NCI-H510A treated with DMSO at 0.1 percent for 48 hours (cell line): ENCODE data around the gene SYT1.

Experiments used
- DNase-seq: peaks from one replicate; lab custom pipeline; 2025; lab: John Stamatoyannopoulos, UW

The SYT1 gene

DNA sequence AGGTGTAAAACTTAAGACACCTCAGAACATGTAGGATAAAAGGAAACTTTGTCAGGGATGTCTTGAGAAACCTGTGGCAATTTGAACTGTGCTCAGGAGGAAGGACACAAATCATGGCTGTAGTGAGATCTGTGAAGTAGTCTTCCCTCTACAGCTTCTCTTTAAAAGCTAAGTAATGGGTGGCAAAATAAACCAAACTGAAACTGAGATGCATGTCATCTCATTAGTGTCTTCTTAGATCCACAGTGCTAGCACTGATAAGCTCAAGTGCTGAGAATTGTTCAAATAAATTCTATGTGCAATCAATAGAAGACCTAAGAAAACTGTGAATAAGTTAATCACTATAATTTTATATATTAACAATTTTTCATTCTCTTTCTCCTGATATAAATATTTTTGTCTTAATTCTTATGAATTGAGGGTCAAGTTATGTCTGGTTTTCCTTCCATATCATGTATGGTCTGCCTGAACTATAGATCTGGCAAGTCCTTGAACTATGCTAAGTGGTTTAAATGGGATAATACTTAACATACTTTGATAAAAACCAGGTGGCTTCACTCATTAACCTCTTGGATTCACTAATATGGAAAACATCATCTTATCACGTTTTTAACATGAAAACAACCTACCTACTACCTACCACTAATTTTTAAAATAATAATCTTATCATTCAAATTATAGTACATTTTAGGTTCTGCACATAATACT is 27.2 kb downstream of the SYT1 start:
- no peak for DNase-seq

DNA sequence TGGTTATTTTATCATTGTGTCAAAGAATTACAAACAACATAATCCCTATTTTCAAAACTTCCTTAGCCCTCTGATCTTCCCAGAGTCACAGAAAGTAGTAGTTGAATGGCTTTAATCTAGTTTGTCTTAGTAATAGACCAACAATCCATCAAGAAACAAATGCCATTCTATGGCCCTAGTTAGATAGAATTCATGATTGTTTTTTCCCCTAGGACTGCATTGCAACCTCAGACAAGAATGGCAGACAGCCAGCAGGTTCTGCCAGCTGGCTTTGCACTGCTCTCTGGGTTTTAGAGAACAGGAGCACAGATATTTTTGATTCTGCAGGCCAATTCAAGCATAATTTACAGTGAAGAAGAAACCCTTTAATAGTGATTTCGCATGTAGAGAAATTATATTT is 33.8 kb downstream of the SYT1 start:
- peak; percentile 30 for DNase-seq

DNA sequence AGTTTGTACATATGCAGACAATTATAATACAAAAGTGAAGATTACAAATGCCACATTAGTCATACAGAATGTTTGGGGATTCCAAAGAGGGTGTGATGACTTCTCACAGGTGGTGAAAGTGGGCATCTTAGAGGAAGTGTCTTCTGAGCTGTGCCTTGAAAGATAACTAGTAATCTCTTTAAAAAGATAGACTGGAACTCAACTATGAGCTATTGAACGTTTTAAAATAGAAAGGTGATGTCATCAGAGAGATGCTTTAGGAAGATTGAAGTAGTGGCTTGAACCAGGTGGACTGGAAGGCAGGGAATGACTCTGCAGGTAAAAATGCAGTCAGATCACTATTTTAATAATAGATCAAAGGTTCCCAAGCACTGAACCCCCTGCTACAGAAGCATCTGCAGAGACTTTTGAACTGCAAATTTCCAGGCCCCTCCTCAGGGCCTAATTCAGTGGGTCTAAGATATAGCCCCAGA is 50.3 kb downstream of the SYT1 start:
- peak; percentile 29 for DNase-seq

DNA sequence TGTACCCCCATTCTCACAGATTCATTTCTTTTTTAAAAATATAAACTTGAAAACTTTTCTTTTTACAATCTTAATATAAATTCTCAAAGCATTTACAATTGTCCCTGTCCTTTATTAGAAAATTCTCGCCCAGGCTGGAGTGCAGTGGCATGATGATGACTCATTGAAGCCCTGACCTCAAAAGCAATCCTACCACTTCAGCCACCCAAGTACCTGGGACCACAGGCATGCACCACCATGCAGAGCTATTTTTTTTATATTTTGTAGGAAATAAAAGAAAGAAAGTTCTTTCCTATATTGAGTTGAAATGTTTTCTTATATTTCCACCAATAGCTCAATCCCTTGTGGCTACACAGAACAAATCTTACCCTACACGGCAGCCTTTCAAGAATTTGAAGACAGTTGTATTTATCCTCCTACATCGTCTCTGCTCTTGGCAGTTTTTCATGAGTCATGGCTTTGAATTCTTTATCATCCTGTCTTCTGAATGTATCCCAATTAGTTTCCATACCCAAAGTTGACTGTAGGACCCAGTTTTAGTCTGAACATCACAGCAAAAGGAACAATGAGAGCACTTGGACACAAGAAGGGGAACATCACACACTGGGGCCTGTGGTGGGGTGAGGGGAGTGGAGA is 52.4 kb downstream of the SYT1 start:
- DNase-seq, result no peak

DNA sequence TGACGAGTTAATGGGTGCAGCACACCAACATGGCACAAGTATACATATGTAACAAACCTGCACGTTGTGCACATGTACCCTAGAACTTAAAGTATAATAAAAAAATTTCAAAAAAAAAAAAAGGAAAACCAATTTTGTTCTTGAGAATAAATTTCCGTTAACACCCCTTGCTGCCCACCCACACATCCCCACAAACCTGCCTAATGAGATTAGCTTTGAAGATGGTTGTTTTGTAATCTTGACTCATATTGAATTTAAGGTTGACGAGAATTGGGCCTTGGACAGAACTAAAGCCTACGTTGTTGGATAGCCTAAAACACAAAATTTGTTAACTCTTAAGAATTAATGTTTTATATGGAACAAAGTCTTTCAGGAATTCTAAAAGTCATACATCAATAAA is 52.9 kb downstream of the SYT1 start:
- no peak for DNase-seq

DNA sequence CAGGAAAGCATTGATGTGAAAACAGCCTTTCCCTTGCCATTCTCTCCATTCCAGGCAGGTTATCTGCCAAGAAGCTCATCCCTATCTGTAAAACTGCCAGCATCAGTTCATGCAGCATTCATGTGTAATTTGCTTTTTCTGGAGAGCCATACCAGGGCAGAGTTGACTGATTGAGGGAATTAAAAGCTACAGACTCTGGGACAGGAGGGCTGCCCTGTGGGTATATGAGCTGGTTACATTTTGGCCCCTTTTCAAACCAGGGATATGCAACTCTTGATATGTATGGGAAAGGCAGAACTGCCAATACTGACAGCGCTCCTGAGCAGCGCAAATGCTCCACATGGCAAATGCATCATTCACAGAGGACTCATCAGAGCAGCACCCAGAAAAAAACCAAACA is 53.7 kb downstream of the SYT1 start:
- DNase-seq, result no peak

DNA sequence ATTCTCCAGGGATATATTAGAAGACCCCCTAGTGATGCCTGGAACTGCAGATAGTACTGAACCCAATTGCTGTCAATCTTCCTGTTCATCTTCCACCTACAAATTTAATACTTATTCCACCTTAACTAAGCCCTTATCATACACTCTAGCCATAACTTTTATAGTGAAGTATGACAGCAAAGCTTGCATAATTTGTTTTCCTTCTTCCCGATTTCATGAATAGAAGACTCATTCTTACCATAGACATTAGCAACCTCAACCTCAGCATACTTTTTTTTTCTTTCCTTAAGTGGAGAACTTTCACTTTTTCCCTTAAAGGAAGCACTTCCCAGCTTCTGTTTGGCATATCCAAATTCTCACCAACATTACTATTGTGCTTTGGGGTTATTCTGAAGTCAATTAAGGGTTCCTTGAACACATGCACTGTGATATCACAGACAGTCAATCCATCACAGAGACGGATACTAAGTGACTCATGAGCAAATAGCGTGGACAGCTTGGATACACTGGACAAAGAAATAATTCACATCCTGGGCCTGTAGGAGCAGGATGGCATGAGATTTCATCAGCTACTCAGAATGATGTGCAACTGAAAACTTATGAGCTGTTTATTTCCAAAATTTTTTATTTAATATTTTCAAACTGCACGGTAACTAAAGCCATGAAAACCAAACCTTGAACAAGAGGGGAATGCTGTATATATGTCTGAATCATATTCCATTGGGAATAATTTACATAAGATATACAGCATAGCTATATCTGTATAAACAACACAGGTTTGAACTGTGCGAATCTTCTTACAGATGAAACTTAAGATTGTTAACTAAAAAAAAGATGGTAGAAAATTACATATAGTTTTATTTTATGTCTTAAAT is 63.9 kb downstream of the SYT1 start:
- no peak for DNase-seq

DNA sequence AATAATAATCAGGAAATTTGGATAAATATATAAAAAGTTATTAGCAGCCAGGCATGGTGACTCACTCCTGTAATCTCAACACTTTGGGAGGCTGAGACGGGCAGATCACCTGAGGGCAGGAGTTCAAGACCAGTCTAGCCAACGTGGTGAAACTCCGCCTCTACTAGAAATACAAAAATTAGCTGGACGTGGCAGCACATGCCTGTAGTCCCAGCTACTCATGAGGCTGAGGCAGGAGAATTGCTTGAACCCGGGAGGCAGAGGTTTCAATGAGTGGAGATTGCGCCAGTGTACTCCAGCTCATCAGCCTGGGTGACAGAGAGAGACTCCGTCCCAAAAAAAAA is 64.5 kb downstream of the SYT1 start:
- DNase-seq, result no peak

DNA sequence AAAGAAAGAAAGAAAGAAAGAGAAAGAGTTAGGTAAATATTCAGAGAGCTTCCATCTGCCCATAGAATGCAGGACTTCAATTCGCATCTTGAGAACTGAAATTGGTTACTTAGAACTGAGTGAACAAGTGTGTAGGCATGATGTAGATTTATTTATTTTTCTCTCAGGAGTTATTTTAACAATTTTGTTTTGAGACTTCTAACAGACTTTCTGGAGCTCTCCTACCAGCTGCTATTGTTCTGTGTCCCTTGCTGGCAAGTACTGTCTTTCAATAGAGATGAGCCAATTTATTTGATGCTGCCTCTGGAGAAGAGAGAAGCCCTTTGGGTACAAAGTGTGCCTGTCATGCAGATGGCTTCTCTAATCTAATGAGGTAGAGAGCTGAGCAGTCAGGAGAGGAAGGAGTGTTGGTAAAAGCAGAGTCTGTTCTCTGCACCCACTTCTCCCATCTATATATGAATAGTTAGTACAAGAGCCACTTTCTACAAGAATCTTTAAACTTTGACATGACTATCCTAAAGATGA is 67.0 kb downstream of the SYT1 start:
- DNase-seq, result peak; percentile 27

DNA sequence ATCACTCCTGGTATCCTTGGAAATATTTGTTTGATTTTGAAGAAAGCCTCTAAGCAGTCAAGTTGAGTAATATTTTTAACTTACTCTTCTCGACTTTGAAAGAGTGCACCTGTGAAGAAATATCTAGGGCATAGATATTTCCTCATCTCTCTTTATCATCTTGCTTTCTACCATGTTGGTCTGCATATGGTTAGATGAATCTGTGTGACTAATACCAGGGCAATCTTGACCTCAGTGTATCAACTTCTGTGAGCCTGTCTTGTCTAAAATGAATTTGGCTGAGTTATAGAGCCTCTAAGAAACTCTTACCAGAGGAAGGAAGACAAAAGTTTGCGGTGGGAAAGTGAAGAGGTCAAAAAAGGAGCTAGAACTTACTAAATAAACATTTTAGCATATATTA is 68.4 kb downstream of the SYT1 start:
- DNase-seq, result no peak

DNA sequence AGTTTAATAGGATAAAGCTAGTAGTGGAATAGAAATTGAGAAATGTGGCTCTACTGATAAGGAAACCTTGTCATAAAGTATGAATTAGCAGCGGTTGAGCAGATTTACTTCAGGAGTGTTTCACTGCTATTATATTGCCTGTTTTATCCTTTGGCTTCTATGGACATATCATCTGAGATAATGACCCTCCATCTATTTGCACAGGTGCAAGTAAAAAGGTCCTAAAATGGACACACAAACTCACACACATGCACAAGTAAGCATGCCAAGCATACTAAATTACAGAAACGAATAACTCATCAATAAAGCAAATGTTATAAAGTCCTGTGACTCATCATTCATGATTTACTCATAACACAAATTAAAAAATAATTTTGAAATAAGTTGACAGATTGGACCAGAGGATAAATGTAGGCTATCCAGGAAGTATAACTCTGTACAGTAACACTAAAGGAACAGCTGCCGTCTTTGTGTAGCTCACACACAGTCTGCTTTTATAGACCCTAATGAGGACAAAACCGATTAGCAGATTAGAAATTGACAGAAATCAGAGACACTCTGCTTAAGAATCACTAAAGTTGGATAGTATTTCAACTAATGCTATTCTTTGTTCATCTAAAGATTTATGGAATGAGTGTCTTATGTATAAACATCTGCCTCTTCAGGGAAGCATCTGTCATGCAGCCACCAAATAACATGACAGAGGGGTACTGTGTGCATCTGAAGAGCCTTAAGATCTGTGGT is 73.9 kb downstream of the SYT1 start:
- peak; percentile 92 for DNase-seq

DNA sequence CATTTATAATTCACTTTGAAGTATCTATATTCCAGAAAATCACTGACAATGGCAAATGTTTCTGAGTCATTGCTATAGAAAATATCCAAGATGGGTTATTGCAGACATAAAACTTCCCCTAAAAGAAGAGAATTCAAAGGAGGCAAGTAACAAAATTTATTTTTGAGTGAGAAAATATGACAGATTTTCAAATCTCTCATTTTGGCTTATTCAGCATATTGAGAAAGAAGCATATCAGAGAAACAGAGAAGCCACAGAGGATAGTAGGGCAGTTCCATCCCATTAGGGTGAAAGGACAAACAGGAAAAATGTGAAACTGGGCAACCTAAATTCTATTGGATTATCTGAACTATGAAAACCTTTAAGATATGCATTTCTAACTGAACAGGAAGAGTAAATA is 85.0 kb downstream of the SYT1 start:
- no peak for DNase-seq

DNA sequence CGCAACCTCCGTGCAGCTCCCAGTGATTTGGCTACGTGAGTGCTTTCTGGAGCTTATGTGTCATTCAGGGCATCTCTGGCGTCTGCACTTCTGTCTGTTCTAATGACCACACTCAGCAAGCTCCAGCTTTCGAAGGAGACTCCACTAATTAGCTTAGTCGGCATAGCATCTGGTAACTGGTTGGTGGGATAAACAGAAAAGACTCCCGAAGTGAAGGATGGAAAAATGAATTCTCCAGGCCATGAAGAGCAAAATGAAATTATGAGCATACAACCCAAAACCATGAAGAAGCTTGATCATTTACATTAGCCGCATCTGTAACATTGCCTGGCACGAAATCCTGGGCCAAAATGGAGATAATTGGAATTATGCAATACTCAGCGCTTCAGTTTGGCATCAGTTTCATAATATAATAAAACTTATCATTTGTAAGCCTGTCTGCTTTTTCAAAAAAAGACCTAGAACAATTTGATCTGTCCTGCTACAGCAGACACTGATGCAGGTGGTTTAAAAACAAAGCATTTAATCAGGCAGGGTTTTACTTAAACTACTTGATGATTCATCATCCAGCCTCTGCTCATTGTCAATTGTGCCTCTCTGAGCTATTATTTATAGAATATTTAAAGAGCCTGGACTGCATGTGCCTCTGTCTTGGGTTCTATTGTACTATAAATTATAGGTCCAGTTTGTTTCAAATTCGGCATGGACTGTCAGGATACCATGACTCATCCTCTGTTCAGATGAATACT is 87.4 kb downstream of the SYT1 start:
- no peak for DNase-seq

DNA sequence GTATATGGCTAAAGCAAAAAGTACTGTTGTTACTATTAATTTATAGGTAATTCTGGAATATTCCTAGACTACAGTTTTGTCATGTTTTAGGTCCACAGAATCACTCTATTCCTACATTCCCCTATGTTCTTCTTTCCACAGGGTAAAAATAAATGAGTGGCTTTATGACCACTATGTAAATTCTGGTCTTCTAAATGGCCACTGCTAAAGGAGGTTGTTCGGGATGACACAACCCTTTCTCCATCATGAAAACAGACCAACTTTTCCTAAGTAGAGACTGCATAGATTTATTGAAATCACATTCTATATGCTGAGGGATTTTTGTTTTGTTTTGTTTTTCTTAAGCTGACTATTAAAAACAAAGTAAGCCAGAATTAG is 88.0 kb downstream of the SYT1 start:
- DNase-seq, result no peak

DNA sequence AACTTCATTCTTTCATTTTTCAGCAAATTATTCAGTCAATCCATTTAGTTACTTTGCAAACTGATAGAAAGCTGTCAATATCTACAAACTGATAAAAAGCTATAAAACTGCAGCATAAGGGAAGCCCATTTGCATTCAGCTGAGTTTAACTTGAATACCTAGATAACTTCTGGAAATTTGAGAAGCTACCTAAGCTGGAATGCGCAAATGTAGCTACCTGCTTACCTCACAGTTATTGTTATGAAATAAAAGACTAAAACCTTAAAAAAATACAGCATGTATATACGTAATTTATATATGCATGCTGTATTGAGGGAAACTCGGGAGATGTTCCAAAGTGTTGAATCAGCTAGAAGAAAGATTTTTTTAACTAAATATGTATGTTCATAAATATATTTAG is 94.4 kb downstream of the SYT1 start:
- DNase-seq, result no peak

DNA sequence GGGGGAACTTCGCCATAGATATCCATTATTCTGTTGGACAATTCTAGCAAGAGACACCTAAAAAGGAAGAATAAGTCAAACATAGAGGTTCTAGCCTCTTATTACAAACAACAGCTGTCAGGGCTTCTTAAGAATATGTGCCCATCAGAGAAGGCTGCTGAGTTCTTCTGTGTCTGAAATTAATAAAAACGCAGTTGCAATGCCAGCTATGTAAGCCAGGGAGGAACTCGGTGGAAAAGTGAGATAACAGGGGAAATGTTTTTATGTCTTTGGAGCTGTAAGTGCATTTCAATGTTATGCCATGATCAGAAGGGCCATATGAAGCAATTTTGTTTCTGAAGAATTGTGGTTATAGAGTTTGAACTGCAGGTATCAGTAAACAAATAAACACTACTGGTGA is 95.0 kb downstream of the SYT1 start:
- DNase-seq, result no peak

DNA sequence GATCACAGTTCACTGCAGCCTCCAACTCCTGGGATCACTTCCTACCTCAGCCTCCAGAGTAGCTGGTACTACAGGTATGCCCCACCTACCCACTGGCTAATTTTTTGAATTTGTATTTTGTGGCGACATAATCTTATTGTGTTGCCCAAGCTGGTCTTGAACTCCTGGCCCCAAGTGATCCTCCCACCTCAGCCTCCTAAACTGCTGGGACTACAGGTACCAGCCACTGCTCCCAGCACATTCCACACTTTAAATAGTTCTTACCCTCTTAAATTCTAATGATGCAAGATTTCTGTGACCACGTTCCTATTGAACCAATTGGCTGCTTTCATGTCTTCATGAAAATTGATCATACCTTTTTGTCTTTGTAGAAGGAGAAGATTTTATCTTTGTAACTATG is 96.6 kb downstream of the SYT1 start:
- DNase-seq, result no peak

DNA sequence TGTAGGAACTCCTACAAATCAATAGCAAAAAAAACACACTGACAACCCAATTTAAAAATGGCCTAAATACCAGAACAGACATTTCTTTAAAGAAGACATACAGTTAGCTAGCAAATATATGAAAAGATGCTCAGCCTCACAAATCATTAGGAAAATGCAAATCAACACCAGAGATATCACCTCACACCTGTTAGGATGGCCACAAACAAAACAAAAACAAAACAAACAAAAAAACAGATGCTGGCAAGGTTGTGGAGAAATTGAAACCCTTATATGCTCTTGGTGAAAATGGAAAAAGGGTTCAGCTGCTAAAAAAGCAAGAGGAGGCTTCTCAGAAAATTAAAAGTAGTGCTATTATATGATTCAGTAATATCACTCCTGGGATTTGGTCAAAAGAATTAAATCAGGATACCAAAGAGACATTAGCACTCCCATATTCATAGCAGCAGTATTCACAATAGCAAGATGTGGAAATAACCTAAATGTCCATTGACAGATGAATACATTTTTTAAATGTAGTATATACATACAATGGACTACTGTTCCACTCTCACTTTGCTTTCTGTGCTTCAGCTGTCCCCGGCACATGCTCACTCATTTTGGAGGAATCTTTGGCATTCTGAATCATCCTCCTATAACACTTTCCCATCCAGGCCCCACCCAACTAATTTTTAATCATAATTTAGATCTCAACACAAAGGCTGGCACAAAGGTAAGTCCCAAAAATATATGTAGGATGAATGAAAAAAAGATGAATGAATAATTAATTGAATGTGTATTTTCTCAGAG is 99.1 kb downstream of the SYT1 start:
- DNase-seq, result no peak

DNA sequence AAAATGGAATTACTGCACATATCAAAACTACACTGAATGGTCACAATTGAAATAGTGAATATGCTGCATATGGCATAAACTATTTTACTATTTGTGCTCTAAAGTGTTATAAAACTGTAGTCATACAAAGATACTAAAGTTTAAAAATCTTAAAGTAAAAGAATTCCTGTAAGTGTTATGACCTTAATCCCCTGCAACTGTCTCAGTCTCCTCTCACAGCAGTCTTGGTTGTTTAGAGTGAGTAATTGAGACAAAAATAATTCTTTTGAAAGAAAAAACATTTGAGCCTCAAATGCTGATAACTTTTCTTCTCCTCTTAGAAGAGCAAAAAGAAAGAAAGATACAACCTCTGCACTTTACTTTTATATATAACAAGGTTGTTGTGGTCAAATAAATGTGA is 99.9 kb downstream of the SYT1 start:
- DNase-seq, result no peak

DNA sequence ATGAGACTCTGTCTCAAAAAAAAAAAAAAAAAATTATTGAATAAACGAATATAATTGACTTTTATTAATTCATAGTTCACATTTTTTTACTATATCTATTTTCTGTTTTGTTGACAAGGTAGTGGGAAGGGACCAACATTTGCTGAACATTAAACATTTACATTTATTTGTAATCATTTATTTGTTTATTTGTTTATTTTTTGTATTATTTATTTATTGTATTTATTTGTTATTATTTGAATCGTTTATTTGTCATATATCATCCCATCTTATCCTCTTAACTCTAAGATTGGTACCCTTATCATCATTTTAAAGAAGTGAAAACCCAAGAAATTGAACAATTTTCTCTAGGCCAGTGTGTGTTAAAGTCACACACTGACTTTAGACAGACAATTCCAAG is 101.5 kb downstream of the SYT1 start:
- DNase-seq, result no peak

DNA sequence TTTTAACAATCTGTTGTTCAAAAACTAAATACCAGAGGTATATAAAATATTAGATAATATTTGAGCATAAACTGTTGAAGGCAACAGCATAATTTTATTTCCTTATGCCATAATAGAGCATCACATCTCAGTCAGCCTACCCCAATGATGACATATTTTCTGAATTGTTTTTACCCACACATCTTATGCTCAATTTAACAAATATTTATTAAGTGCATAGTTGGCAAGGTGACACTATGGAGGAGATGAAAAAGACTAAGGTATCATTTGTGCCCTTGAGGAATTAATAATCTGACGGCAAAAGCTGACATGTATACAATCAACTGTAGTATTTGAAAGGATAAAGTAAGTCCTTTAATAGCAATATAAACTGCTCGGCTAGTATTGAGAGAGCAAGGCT is 102.4 kb downstream of the SYT1 start:
- DNase-seq, result no peak
